NB4 (cell line): Measurements from ENCODE around the gene MAP3K5.

ENCODE experiments used
- DNase-seq: peaks from one replicate; pipeline ENCODE4 v3.0.0; 2010; ENCODE audit warnings: low read depth
- H3K4me3 ChIP-seq: one replicate; pipeline ENCODE4 v1.5.1; 2011; ENCODE audit warnings: mild to moderate bottlenecking, low read depth, low read length, moderate library complexity
- CTCF ChIP-seq: IDR thresholded peaks from one replicate; pipeline ENCODE4 v1.5.1; 2012; ENCODE audit warnings: low read depth, low read length
- MAX ChIP-seq: IDR thresholded peaks from 2 replicates; pipeline ENCODE4 v1.6.1; 2011; ENCODE audit warnings: low read depth, low read length
- MYC ChIP-seq: IDR thresholded peaks from 2 replicates; pipeline ENCODE4 v1.6.1; 2011; ENCODE audit warnings: low read depth, low read length
- POLR2A ChIP-seq: IDR thresholded peaks from 2 replicates; pipeline ENCODE4 v1.6.1; 2011; ENCODE audit warnings: mild to moderate bottlenecking; ENCODE audit not compliant: insufficient read length; ENCODE audit errors: extremely low read depth

Gene MAP3K5

DNA sequence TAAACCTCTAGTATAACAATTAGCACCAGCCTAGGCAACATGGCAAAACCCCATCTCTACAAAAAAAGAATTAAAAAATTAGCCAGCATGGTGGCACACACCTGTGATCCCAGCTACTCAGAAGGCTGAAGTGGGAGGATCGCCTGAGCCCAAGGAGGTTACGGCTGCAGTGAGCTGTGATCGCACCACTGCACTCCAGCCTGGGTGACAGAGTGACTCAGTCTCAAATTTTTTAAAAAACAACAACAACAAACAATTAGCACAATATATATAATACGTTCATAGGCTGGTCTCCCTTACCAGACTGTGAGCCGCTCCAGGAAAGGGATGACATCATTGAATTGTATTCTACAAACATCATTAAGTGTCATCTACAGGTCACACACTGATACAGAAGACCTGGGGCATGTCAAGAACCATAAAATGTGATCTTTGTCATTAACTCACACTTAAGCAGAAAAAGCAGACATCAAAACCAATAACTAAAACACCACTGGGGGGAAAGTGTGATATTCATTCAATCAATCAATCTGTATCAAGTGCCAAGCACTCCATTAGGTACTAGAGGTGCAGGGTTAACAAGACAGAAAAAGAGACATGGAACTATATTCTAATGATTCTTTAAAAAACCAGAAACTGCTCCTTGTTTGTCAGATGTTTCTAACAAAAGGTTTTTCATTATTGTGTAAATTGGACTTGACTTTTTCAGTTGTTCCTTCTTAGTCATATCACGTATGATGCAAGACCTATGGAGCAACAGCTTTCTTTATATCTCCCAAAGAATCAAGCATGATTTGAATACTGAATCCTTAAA, 17.8 kb downstream of the MAP3K5 start:
- TF ChIP-seq POLR2A, result no peak
- peak; percentile 41; the same call in 1 of the 2 replicates for TF ChIP-seq MYC
- TF ChIP-seq MAX, result no peak
- peak; percentile 90 for DNase-seq
- peak overlapping the region; percentile 14 for H3K4me3 ChIP-seq

- DNase-seq, result no peak
- no peak overlapping the region for H3K4me3 ChIP-seq
Measured at GRCh38 chr6:136773473-136773796, 18.8 kb downstream of the MAP3K5 start.

GRCh38 chr6:136772685-136773472, 19.4 kb downstream of the MAP3K5 start:
- no peak overlapping the region for H3K4me3 ChIP-seq
- TF ChIP-seq CTCF, result no peak
- no peak for TF ChIP-seq POLR2A
- DNase-seq, result peak; percentile 42

More at GRCh38 chr6:136773473-136773796, 18.8 kb downstream of the MAP3K5 start:
- TF ChIP-seq POLR2A, result no peak
- TF ChIP-seq CTCF, result no peak
- no peak for TF ChIP-seq MAX
- no peak for TF ChIP-seq MYC

DNA sequence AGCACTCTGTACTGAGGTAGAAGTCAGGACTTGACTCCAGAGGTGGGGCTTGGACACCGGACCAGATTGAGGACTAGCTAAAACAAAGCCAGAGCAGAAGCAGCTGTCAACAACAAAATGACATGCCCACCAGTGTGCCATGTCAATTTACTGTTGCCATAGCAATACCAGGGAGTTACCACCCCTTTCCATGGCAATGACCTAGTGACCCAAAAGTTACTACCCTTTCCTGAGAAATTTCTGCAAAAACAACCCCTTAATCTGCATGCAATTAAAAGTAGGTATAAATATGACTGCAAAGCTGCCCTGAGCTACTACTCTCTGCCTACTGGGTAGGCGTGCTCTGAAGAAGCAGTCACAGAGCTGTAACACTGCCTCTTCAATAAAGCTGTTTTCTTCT, 21.0 kb downstream of the MAP3K5 start:
- H3K4me3 ChIP-seq, result no peak overlapping the region
- no peak for TF ChIP-seq CTCF
- no peak for TF ChIP-seq POLR2A
- TF ChIP-seq MYC, result no peak
- no peak for TF ChIP-seq MAX
- no peak for DNase-seq

DNA sequence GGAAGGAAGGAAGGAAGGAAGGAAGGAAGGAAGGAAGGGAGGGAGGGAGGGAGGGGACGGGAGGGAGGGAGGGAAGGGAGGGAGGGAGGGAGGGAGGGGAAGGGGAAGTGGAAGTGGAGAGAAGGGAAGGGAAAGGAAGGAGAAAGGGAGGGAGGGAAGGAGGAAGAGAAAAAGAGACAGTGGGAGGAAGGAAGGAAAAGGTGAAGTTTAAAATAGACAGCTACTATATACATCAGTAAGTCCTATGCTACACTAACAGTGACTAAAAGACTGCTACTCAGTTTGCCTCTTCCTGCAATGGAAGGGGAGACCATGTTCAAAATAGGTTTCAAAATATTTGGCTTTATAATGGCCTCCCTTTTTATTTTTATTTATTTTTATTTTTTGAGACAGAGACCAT, 22.5 kb downstream of the MAP3K5 start:
- no peak for TF ChIP-seq POLR2A
- TF ChIP-seq CTCF, result no peak
- TF ChIP-seq MYC, result no peak
- TF ChIP-seq MAX, result no peak
- no peak for DNase-seq
- H3K4me3 ChIP-seq, result no peak overlapping the region

GRCh38 chr6:136769124-136769523, 23.2 kb downstream of the MAP3K5 start:
- no peak overlapping the region for H3K4me3 ChIP-seq
- no peak for TF ChIP-seq POLR2A
- TF ChIP-seq MYC, result no peak
- no peak for TF ChIP-seq CTCF
- TF ChIP-seq MAX, result no peak
- DNase-seq, result no peak
